ENCODE data around the gene FTSJ3. TPM values are rescaled to one million over a fixed set of nuclear protein-coding genes. Genes with fewer than 3 reads are reported as not detected.
A peak's percentile ranks its signal among the peaks of the same experiment; 100 is the strongest.
"Not testable (repeated sequence)": the region's sequence is repeated elsewhere in the genome, so short reads cannot be mapped to it uniquely, and the experiment has no call there.

The FTSJ3 gene
- total and polyA plus RNA-seq, 2 experiments from 2014 or later: 27.6 to 47.3 TPM

DNA sequence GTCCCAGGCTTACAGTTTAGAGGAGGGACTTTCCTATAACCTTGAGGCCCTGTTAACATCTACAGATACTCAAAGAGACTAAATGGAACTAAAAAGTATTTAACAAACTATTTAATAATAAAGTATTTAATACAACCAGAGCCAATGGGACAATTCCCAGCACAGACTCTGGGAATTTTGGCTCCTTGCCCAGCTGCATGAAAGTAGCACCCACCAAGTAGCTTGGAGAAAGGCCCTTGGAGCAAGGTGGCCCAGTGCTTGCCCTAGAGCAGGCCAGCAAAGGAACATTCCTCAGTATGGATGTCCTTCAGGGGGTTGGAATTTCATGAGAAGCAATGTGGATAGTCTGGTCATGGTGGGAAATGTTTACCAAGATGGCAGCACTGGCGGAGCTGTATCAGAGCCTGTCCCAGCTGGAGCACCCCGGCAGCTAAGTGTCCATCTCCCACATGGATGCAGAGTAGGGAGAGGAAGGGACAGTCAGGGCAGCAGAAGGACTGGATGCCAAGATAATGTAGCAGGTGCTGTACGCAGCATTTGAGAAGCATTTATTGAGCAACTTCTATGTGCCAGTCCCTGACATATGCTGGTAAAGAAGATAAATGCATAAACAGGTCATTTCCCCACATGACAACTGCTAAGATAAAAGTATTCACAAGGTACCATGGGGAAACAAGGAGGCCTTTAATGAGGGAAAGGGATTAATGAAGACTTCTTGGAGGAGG is 20.2 kb upstream of the FTSJ3 start:
- in situ Hi-C loops (cut with MboI): no loop called here
- DNase-seq: no peak
- Histone ChIP-seq H2AFZ (no peak overlapping the region), H3K36me3 (ENCODE audit: low read depth) (no peaks in the 10 kb centered on the region), H3K27ac (no peak overlapping the region), H4K20me1 (ENCODE audit: insufficient read depth) (no peaks in the 10 kb centered on the region), H3K4me3 (no peak overlapping the region), H3K9me3 (ENCODE audit: low read depth) (no peaks in the 10 kb centered on the region), H3K4me1 (ENCODE audit: insufficient read depth) (peaks cover 11% of the 10 kb centered on the region), H3K9me2 (ENCODE audit: insufficient read depth) (no peaks in the 10 kb centered on the region), H3K9ac (no peak overlapping the region), H3F3A (ENCODE audit: insufficient read depth) (peaks cover 11% of the 10 kb centered on the region; the same call in 1 of the 2 replicates), H3K79me2 (ENCODE audit: insufficient read depth) (no peaks in the 10 kb centered on the region), H3K27me3 (replicated peaks; ENCODE audit: insufficient read depth) (no peaks in the 10 kb centered on the region), H3K4me2 (ENCODE audit: unreplicated experiment) (no peak overlapping the region)
- TF ChIP-seq EZH2phosphoT487 (IDR thresholded peaks at IDR 0.05; ENCODE audit: insufficient read depth, low read depth): no peak
- TF ChIP-seq EZH2 (IDR thresholded peaks at IDR 0.05; ENCODE audit: insufficient read depth, poor library complexity, severe bottlenecking): no peak
- WGBS, 2 experiments (ENCODE audit: low coverage in 1 of 2, low lambda C conversion rate in 2 of 2, missing lambda C conversion rate in 2 of 2): 75 to 83% methylated on average over 3 of the region's 3 CpGs

DNA sequence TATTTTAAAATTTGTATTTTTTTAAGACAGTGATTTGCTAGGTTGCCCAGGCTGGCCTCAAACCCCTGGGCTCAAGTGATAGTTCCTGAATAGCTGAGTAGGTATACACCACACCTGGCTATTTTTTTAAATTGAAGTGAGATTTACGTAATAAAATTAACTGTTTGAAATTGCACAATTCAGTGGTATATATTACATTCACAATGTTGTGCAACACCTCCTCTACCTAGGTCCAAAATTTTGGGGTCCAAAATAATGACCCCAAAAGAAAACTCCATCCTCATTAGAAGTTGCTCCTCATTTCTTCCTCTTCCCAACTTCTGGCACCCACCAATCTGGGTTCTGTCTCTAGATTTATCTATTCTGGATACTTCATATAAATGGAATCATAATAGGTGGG is 18.0 kb upstream of the FTSJ3 start:
- no peaks in the 10 kb centered on the region for H3K9me2 ChIP-seq (ENCODE audit: insufficient read depth)
- no peak for DNase-seq
- TF ChIP-seq EZH2phosphoT487 (IDR thresholded peaks at IDR 0.05; ENCODE audit: insufficient read depth, low read depth): no peak
- no peak for TF ChIP-seq EZH2 (IDR thresholded peaks at IDR 0.05; ENCODE audit: insufficient read depth, poor library complexity, severe bottlenecking)
- H3K79me2 ChIP-seq (ENCODE audit: insufficient read depth): peaks cover 17% of the 10 kb centered on the region
- H4K20me1 ChIP-seq (ENCODE audit: insufficient read depth): no peaks in the 10 kb centered on the region
- H3K4me1 ChIP-seq (ENCODE audit: insufficient read depth): peaks cover 19% of the 10 kb centered on the region
- H3K36me3 ChIP-seq (ENCODE audit: low read depth): no peaks in the 10 kb centered on the region
- no peak overlapping the region for H2AFZ ChIP-seq
- H3K4me2 ChIP-seq (ENCODE audit: unreplicated experiment): no peak overlapping the region
- no peaks in the 10 kb centered on the region for H3K27me3 ChIP-seq (replicated peaks; ENCODE audit: insufficient read depth)
- H3K27ac ChIP-seq: no peak overlapping the region
- in situ Hi-C loops (cut with MboI): no loop called here
- H3K4me3 ChIP-seq: no peak overlapping the region
- no peaks in the 10 kb centered on the region for H3K9me3 ChIP-seq (ENCODE audit: low read depth)
- no peak overlapping the region for H3K9ac ChIP-seq
- H3F3A ChIP-seq (ENCODE audit: insufficient read depth): peaks cover 19% of the 10 kb centered on the region; the same call in 1 of the 2 replicates
- 55 to 59% methylated on average over 1 of the region's 1 CpG for WGBS, 2 experiments (ENCODE audit: low coverage in 1 of 2, low lambda C conversion rate in 2 of 2, missing lambda C conversion rate in 2 of 2)

DNA sequence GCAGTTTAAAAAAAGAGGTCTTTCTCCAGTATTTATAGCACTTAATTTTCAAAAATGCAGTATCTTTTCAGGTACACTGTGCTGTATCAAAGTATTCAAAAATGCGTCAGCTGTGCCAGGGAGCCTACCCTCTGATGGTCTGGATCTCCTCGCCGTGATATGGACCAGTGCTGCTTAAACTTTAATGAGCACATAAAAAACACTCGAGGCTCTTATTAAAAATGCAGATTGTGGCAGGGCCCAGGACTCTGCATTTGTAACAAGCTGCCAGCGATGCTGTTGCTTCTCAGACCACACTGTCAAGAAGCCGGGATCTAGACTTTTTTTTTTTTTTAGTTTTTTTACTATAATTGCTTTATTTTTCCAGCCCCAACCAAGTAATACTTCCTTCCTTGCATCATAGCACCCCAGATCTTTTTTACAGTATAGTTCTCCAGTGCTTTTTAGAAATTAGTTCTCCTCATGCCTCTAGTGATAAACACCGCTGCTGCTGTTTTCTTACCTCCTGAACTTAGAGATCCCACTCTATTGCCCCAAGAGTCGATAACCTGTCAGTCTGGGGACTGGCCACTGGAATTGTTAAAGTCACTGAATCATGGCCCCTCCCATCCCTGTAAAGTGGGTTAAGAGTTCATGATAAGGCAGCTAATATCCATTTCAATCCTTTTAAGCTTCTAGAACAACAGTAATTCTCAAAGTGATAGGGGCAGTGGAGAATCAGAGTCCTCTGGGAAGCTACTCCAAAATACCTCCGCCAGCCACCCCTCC is 16.6 kb upstream of the FTSJ3 start:
- Histone ChIP-seq H3K4me1 (ENCODE audit: insufficient read depth) (peaks cover 32% of the 10 kb centered on the region), H2AFZ (peak overlapping the region; percentile 86), H3K9ac (peak overlapping the region; percentile 77), H3K79me2 (ENCODE audit: insufficient read depth) (peaks cover 31% of the 10 kb centered on the region), H3K4me3 (peak overlapping the region; percentile 80), H3K27me3 (replicated peaks; ENCODE audit: insufficient read depth) (no peaks in the 10 kb centered on the region), H3K9me2 (ENCODE audit: insufficient read depth) (no peaks in the 10 kb centered on the region), H3K9me3 (ENCODE audit: low read depth) (no peaks in the 10 kb centered on the region), H3F3A (ENCODE audit: insufficient read depth) (peaks cover 25% of the 10 kb centered on the region), H4K20me1 (ENCODE audit: insufficient read depth) (no peaks in the 10 kb centered on the region), H3K4me2 (ENCODE audit: unreplicated experiment) (peak overlapping the region; percentile 81), H3K27ac (peak overlapping the region; percentile 81), H3K36me3 (ENCODE audit: low read depth) (no peaks in the 10 kb centered on the region)
- WGBS, 2 experiments (ENCODE audit: low coverage in 1 of 2, low lambda C conversion rate in 2 of 2, missing lambda C conversion rate in 2 of 2): 42 to 46% methylated on average over 9 of the region's 9 CpGs
- DNase-seq: no peak
- no peak for TF ChIP-seq EZH2 (IDR thresholded peaks at IDR 0.05; ENCODE audit: insufficient read depth, poor library complexity, severe bottlenecking)
- no peak for TF ChIP-seq EZH2phosphoT487 (IDR thresholded peaks at IDR 0.05; ENCODE audit: insufficient read depth, low read depth)
- in situ Hi-C loops (cut with MboI): no loop called here

DNA sequence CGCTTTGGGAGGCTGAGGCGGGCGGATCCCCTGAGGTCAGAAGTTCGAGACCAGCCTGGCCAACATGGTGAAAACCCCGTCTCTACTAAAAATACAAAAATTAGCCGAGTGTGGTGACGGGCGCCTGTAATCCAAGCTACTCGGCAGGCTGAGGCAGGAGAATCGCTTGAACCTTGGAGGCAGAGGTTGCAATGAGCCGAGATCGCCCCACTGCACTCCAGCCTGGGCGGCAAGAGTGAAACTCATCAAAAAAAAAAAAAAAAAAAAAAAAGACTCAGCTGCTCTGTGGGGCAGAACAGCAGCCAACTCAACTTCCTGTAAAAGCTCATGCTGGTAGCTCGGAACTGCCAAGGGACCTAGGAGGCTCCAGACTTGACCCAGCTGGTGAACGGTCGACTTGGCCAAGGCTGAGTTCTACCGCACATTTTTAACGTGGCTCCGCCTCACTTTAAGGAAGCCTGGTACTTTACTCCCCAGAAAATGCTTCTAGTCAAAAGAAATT is 16.0 kb upstream of the FTSJ3 start:
- H2AFZ ChIP-seq: peak overlapping the region; percentile 86
- H4K20me1 ChIP-seq (ENCODE audit: insufficient read depth); H3K9me2 ChIP-seq (ENCODE audit: insufficient read depth); H3K36me3 ChIP-seq (ENCODE audit: low read depth); H3K27me3 ChIP-seq (replicated peaks; ENCODE audit: insufficient read depth); in situ Hi-C loops (cut with MboI); H3K9me3 ChIP-seq (ENCODE audit: low read depth): not testable (repeated sequence)
- WGBS, 2 experiments (ENCODE audit: low coverage in 1 of 2, low lambda C conversion rate in 2 of 2, missing lambda C conversion rate in 2 of 2): 1 to 2% methylated on average over 19 of the region's 19 CpGs
- peaks cover 36% of the 10 kb centered on the region for H3K4me1 ChIP-seq (ENCODE audit: insufficient read depth)
- peaks cover 30% of the 10 kb centered on the region for H3F3A ChIP-seq (ENCODE audit: insufficient read depth)
- H3K79me2 ChIP-seq (ENCODE audit: insufficient read depth): peaks cover 38% of the 10 kb centered on the region
- peak overlapping the region; percentile 77 for H3K9ac ChIP-seq
- H3K4me2 ChIP-seq (ENCODE audit: unreplicated experiment): peak overlapping the region; percentile 81
- peak; percentile 85 for DNase-seq
- H3K27ac ChIP-seq: peak overlapping the region; percentile 81
- H3K4me3 ChIP-seq: peak overlapping the region; percentile 80
